Esophagus (tissue), 2 donors: ENCODE data around the gene GNPTAB. TPM values are rescaled to one million over a fixed set of nuclear protein-coding genes. Genes with fewer than 3 reads are reported as not detected.
A peak's percentile ranks its signal among the peaks of the same experiment; 100 is the strongest.
"Not testable (repeated sequence)": the region's sequence is repeated elsewhere in the genome, so short reads cannot be mapped to it uniquely, and the experiment has no call there.

Source experiments
- H3K27ac ChIP-seq, 2 donors: one replicate each; pipeline ENCODE4 v1.5.1; 2013; ENCODE audit warnings: low read depth in 2 of 2, mild to moderate bottlenecking in 2 of 2, inconsistent platforms in 1 of 2, low read length in 1 of 2, moderate library complexity in 1 of 2
- H3K27me3 ChIP-seq, 2 donors: one replicate each; pipeline ENCODE4 v1.6.1; 2013; ENCODE audit warnings: low read length in 2 of 2, control low read depth in 1 of 2, mild to moderate bottlenecking in 1 of 2; ENCODE audit not compliant: insufficient read depth in 2 of 2, control insufficient read depth in 1 of 2
- H3K36me3 ChIP-seq, 2 donors: one replicate each; pipeline ENCODE4 v1.6.1; 2013; ENCODE audit warnings: low read length in 1 of 2; ENCODE audit not compliant: control insufficient read depth in 2 of 2, insufficient read depth in 2 of 2
- H3K4me1 ChIP-seq, 2 donors: one replicate each; pipeline ENCODE4 v1.6.1; 2013; ENCODE audit warnings: low read length in 1 of 2; ENCODE audit not compliant: control insufficient read depth in 2 of 2, insufficient read depth in 2 of 2
- H3K4me3 ChIP-seq, 2 donors: one replicate each; pipeline ENCODE4 v1.5.1; 2013; ENCODE audit warnings: low read length in 2 of 2, mild to moderate bottlenecking in 2 of 2, low read depth in 1 of 2, moderate library complexity in 1 of 2
- H3K9me3 ChIP-seq, 2 donors: one replicate each; pipeline ENCODE4 v1.6.1; 2013; ENCODE audit warnings: mild to moderate bottlenecking in 2 of 2, low read depth in 1 of 2, low read length in 1 of 2, moderate library complexity in 1 of 2; ENCODE audit not compliant: control insufficient read depth in 2 of 2, insufficient read depth in 1 of 2
- WGBS, 2 donors: extraction: QIAGEN DNeasy Blood & Tissue Kit; methylation state at CpG; one replicate each; pipeline ENCODE4 v1.1.7; 2013; 5-methylcytosine and 5-hydroxymethylcytosine counted together
- polyA plus RNA-seq, 2 donors: library from polyadenylated mRNA; stranded (reverse); fragments of 200-250 nt; gene quantifications; one replicate each; pipeline ENCODE4 v1.2.3, GENCODE V29; 2013
- donor health status: healthy with polysubstance abuse.
- donor health status: Bipolar disorder and iron deficiency.

The GNPTAB gene
- polyA plus RNA-seq: 10 to 100 TPM in 1 of 2 donors, 1 to 10 TPM in 1; 9.7 to 11.3 TPM

DNA sequence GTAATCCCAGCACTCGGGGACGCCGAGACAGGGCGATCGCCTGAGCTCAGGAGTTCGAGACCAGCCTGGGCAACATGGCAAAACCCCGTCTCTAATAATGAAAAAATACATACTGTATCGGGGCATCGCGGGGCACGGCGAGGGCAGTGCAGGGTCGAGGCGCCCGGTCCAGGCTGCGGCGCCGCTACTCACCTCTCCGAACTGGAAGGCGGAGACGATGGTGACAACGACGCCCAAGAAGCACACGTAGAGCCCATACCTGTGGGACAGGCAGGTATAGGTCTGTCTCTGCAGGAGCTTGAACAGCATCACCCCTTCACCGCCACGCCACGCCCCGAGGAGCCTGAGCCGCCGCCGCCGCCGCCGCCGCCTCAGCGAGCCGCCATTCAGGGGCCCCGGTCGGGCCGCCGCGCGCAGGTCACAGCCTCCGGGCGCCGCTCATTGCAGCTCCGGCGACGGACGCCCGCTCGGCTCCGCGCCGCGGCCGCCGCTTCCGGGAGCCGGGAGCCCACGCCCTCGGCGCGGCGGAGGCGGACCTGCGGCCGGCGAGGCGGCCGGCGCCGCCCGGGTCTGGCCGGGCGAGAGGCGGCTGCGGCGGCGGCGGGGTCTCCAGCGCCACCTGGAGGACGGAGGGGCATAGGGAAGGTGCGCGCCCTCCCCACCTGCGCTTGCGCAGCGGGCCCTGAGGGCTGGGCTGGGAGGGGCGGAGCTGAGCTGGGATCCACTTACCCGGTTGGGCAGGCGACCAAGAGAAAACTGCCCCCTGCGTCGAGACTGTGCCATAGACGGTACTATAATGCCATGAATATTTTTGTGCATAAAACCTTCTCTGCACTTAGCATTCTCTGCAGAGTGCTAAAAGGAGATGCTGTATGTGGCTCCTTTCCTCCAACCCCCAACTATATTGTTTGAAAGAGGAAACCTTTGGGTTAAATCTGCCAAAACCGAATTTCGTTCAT is at the start of gene GNPTAB:
TSS of gene GNPTAB (minus strand) at position 593 of the 959 bp plus-strand sequence. CDS start at position 309, 284 bp downstream.
- WGBS, 2 donors: 0% methylated on average over 84 to 96 of the region's 96 CpGs
- Histone ChIP-seq H3K4me3 (peak within 1 kb of the TSS; percentile 86 to 92), H3K27ac (peak within 1 kb of the TSS; percentile 77 to 89), H3K4me1 (peaks cover 0 to 4% of the 10 kb centered on the region in 2 donors), H3K27me3 (no peaks in the 10 kb centered on the region), H3K9me3 (no peaks in the 10 kb centered on the region), H3K36me3 (no peaks in the 10 kb centered on the region)

- H3K27me3 ChIP-seq: no peaks in the 10 kb centered on the region
- no peaks in the 10 kb centered on the region for H3K4me1 ChIP-seq
- 26 to 27% methylated on average over 7 of the region's 7 CpGs for WGBS, 2 donors
- H3K27ac ChIP-seq: peak overlapping the region in 1 of 2 donors; percentile 96
- H3K9me3 ChIP-seq: no peaks in the 10 kb centered on the region
- H3K4me3 ChIP-seq: peak overlapping the region; percentile 73 to 95
- no peaks in the 10 kb centered on the region for H3K36me3 ChIP-seq
Measured at GRCh38 chr12:101878243-101878821, 47.6 kb upstream of the GNPTAB start.

DNA sequence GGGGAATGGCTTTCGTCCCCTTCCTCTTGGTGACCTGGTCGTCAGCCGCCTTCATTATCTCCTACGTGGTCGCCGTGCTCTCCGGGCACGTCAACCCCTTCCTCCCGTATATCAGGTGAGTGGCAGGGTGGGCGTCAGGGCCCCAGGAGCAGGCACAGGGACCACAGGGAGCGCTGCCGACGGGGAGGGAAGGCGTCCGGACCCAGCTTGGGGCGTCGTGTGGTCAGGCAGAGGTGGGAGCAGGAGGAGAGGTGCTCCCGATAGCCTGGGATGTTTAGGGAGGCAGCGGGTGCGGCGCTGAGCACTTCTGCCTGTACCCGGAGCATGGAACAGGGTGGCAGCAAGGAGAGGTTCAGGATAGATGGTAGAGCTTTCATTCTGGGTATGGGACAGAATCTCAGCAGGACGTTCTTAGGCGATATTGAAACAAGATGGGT is 47.1 kb upstream of the GNPTAB start:
- no peaks in the 10 kb centered on the region for H3K36me3 ChIP-seq
- no peaks in the 10 kb centered on the region for H3K27me3 ChIP-seq
- peak overlapping the region; percentile 93 to 96 for H3K27ac ChIP-seq
- peak overlapping the region; percentile 73 to 95 for H3K4me3 ChIP-seq
- WGBS, 2 donors: 0 to 1% methylated on average over 24 of the region's 24 CpGs
- H3K4me1 ChIP-seq: no peaks in the 10 kb centered on the region
- no peaks in the 10 kb centered on the region for H3K9me3 ChIP-seq

- Histone ChIP-seq H3K27ac (peak within 1 kb of the TSS; percentile 93 to 96), H3K36me3 (no peaks in the 10 kb centered on the region), H3K27me3 (no peaks in the 10 kb centered on the region), H3K4me1 (no peaks in the 10 kb centered on the region), H3K4me3 (peak within 1 kb of the TSS; percentile 73 to 95), H3K9me3 (no peaks in the 10 kb centered on the region)
- 0% methylated on average over 99 to 105 of the region's 105 CpGs for WGBS, 2 donors
Measured at GRCh38 chr12:101876861-101877805, 46.4 kb upstream of the GNPTAB start, which contains the start of gene DRAM1. Gene DRAM1, plus strand, starts transcription at chr12:101877580. Its CDS starts 210 bp downstream, at chr12:101877790.

- Histone ChIP-seq H3K4me1 (no peaks in the 10 kb centered on the region), H3K9me3 (no peaks in the 10 kb centered on the region), H3K27ac (peak overlapping the region; percentile 93 to 96), H3K36me3 (no peaks in the 10 kb centered on the region), H3K4me3 (peak overlapping the region; percentile 73 to 95), H3K27me3 (no peaks in the 10 kb centered on the region)
- WGBS, 2 donors: 35 to 45% methylated on average over 9 of the region's 9 CpGs
Measured at GRCh38 chr12:101876322-101876860, 45.6 kb upstream of the GNPTAB start.

DNA sequence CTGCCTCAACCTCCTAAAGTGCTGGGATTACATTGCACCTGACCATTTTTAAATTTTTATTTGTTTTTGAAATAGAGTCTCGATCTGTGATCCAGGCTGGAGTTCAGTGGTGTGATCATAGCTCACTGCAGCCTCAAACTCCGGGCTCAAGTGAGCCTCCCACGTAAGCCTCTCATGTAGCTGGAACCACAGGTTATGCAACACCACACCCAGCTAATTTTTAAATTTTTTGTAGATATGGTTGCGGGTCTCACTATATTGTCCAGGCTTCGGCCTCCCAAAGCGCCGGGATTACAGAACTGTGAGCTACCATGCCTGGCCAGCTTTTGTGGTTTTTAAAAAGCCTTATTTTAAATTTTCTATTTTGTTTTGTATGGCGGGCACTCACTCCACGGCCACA is 44.4 kb upstream of the GNPTAB start:
- Histone ChIP-seq H3K4me3 (no peak overlapping the region), H3K4me1 (no peaks in the 10 kb centered on the region), H3K9me3 (no peaks in the 10 kb centered on the region), H3K36me3 (no peaks in the 10 kb centered on the region), H3K27me3 (no peaks in the 10 kb centered on the region), H3K27ac (no peak overlapping the region)
- 91 to 93% methylated on average over 9 of the region's 9 CpGs for WGBS, 2 donors

DNA sequence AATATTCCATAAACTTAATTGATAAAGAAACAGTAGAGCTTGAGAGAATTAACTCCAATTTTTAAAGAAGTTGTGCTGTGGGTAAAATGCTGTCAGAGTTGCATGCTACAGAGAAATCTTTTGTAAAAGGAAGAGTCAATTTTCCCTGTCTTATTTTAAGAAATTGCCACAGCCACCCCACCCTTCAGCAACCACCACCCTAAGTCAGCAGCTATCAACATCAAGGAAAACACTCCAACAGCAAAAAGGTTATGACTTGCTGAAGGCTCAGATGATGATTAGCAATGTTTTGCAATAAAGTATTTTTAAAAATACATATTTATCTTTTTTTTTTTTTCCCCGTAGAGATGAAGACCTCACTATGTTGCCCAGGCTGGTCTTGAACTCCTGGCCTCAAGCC is 40.2 kb upstream of the GNPTAB start:
- Histone ChIP-seq H3K4me1 (no peaks in the 10 kb centered on the region), H3K27me3 (no peaks in the 10 kb centered on the region), H3K27ac (no peak overlapping the region), H3K4me3 (no peak overlapping the region), H3K9me3 (no peaks in the 10 kb centered on the region), H3K36me3 (no peaks in the 10 kb centered on the region)
- 72 to 76% methylated on average over 1 of the region's 1 CpG for WGBS, 2 donors

- H3K27ac ChIP-seq, H3K27me3 ChIP-seq, H3K36me3 ChIP-seq, H3K4me1 ChIP-seq, H3K4me3 ChIP-seq, H3K9me3 ChIP-seq: not testable (repeated sequence)
- WGBS, 2 donors: 93 to 94% methylated on average over 3 of the region's 3 CpGs
Measured at GRCh38 chr12:101867619-101868018, 36.9 kb upstream of the GNPTAB start.
